Measurements from ENCODE around the gene PRSS2.

DNA sequence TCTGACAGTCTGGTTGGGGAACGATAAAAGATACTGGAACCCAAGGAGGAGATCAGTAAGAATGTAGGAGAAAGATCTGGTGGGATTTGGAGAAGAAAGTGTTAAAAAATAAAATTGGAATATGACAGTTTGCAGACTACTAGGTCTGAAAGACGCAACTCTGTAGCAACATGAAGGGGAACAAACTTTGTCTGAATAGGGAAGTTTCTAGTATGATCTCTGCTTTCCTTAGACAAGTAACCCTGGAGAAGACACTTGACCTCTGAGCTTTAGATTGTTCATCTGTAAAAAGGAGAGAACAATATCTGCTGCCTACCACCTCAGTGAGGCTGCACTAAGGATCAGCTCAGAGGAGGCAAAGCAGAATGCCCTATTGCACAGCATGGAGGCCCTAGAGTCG is 24.5 kb upstream of the PRSS2 start:
- TF ChIP-seq, protein P1, sequence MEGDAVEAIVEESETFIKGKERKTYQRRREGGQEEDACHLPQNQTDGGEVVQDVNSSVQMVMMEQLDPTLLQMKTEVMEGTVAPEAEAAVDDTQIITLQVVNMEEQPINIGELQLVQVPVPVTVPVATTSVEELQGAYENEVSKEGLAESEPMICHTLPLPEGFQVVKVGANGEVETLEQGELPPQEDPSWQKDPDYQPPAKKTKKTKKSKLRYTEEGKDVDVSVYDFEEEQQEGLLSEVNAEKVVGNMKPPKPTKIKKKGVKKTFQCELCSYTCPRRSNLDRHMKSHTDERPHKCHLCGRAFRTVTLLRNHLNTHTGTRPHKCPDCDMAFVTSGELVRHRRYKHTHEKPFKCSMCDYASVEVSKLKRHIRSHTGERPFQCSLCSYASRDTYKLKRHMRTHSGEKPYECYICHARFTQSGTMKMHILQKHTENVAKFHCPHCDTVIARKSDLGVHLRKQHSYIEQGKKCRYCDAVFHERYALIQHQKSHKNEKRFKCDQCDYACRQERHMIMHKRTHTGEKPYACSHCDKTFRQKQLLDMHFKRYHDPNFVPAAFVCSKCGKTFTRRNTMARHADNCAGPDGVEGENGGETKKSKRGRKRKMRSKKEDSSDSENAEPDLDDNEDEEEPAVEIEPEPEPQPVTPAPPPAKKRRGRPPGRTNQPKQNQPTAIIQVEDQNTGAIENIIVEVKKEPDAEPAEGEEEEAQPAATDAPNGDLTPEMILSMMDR (conservative IDR thresholded peaks at IDR 0.05), result no peak
- no peak for TF ChIP-seq ZFX (IDR thresholded peaks at IDR 0.05)

Data from C4-2B (cell line).